GM21717 (cell line): ENCODE data around the gene SLIT2.

Experiments
- ATAC-seq: cut with Tn5 transposase; IDR thresholded peaks from one replicate; pipeline ENCODE4 v1.9.1; 2021; ENCODE audit warnings: mild to moderate bottlenecking, moderate library complexity; ENCODE audit not compliant: unreplicated experiment

Gene SLIT2, protein sequence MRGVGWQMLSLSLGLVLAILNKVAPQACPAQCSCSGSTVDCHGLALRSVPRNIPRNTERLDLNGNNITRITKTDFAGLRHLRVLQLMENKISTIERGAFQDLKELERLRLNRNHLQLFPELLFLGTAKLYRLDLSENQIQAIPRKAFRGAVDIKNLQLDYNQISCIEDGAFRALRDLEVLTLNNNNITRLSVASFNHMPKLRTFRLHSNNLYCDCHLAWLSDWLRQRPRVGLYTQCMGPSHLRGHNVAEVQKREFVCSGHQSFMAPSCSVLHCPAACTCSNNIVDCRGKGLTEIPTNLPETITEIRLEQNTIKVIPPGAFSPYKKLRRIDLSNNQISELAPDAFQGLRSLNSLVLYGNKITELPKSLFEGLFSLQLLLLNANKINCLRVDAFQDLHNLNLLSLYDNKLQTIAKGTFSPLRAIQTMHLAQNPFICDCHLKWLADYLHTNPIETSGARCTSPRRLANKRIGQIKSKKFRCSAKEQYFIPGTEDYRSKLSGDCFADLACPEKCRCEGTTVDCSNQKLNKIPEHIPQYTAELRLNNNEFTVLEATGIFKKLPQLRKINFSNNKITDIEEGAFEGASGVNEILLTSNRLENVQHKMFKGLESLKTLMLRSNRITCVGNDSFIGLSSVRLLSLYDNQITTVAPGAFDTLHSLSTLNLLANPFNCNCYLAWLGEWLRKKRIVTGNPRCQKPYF (N-terminal part only)

DNA sequence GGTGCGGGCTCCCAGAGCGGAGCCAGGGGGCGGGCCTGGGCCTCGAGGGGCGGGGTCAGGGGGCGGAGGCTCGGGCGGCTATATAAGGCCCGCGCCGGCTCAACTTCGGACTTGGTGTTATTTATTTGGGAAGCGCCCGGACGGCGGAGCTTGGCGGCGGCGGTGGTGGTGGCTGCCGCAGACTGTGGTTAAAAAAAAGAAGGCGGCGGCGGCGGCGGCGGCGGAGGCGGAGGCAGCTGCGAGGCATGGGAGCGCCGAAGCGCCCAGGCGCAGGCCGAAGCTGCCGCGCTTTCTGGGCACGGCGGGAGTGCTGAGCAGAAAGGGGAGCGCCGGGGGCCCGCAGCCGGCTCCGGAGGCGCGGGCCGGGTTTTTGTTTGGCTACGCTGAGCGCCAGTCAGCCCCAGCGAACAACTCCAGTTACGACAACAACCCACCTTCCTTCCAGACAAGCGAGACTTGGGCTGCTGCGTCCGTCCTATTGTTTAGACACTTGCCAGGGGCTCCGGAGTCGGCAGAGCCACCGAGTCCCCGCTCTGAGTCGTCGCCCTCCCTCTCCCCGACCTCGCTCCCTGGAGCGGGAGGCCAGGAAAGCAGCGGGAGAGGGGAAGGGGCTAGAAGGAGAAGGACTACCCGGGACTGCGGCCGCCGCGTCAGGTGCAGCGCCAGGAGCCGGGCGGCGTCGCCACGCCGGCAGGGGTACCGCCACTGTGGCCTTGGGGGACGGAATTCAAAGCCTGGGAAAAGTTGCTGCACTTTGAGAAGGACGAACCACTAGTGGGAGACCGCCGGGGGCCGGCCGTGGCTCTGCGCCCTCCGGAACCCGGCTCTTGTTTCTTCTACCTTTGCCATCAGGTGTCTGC, at the start of gene SLIT2:
TSS of gene SLIT2 (plus strand) at position 110 of the 860 bp plus-strand sequence. CDS start 1,911 bp downstream, outside the sequence.
- peak; percentile 79 for ATAC-seq

- no peak for ATAC-seq
Measured at GRCh38 chr4:20203508-20203907, 48.2 kb upstream of the SLIT2 start.

DNA sequence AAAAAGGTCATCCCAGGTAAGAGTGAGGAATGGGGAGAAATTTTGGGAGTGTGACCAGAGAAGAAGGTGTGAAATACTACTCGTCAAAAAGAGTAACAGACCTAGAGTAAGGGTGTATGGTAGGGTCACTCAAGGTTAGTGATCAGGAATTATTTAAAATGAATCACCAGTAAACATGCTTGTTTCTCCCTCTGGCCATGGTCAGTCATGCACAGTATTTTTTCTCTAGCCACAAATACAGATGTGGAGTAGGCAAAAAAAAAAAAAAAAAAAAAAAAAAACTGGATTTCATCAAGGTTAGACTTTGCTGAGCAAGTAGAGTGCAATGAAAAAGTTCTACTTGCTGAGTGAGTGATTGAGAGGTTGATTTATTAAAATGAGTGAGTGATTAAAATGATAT, 34.2 kb upstream of the SLIT2 start:
- no peak for ATAC-seq

GRCh38 chr4:20217951-20218350, 33.8 kb upstream of the SLIT2 start:
- ATAC-seq = no peak

GRCh38 chr4:20219521-20219920, 32.2 kb upstream of the SLIT2 start:
- ATAC-seq = no peak

DNA sequence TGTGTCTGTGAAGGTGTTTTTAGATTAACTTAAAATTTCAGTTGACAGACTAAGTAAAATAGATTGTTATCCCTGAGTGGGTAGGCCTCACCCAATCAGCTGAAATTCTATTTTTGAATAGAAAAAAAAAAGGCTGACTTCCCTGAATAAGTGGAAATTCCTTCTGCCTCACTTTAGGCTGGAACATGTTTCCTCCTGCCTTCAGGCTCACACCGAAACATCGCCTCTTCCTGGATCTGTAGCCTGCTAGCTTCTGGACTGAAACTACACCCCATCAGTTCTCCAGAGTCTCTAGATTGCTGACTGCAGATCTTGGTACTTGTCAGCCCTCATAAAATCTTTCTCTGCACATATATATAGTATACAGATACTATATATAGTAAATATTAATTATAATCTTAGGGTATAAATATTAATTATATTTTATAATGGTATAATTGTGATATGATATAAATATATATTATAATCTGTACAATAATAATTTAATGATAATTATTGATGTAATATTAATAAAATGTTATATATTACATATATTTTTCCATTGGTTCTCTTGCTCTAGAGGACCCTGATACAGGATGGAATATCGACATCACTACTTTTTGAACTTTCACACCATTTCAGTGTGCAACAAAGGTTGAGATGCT, 13.7 kb upstream of the SLIT2 start:
- no peak for ATAC-seq

- ATAC-seq = no peak
Measured at GRCh38 chr4:20248155-20248558, 3.5 kb upstream of the SLIT2 start.

- no peak for ATAC-seq
Measured at GRCh38 chr4:20249333-20249732, 2.4 kb upstream of the SLIT2 start.

GRCh38 chr4:20251031-20251795, 492 bp upstream of the SLIT2 start:
- no peak for ATAC-seq

DNA sequence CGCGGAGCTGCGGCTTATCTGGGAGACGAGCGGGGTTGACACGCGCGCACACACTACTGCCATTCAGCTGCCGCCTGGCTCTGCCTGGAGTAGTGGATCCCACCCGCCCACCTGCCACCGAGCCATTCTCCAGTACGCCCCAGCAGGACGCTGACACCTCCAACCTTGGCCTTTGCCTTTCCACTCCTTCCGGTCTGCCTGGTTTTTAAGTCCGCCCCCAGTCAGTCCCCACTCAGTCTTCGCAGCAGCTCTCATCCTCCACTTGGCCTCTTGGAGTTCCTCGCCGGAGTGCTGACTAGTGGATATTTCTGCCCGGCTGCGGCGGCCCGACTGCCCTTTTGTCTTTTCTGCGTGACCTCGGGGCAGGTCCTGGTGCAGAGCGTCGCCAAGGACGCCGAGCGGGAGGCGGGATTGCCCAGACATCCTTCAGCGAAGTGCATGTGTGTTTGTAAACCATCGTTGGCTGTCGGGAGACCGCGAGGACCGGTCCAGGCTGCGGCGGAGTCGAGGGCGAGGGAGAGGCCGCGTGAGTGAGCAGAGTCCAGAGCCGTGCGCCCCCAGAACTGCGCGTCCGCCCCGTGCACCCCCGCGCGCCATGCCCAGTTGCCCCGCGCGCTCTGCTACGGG, 1.1 kb downstream of the SLIT2 start:
- no peak for ATAC-seq

DNA sequence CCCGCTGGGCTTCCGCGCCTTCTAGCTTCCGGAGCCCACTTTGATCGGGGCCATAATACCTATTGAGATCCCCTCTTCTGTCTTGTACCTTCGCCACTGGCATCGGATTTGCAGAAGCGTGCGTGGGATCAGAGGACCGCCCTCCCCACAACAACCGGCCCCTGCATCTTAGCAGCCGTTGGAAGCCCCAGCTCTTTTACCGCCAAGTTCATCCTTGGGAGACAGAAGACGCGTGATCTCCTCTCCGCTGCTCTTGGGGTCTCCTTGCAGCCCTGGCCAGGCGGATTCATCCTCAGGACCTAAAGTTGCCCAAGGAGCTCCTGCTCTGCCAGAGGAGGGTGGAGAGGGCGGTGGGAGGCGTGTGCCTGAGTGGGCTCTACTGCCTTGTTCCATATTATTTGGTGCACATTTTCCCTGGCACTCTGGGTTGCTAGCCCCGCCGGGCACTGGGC, 1.6 kb downstream of the SLIT2 start:
- no peak for ATAC-seq

DNA sequence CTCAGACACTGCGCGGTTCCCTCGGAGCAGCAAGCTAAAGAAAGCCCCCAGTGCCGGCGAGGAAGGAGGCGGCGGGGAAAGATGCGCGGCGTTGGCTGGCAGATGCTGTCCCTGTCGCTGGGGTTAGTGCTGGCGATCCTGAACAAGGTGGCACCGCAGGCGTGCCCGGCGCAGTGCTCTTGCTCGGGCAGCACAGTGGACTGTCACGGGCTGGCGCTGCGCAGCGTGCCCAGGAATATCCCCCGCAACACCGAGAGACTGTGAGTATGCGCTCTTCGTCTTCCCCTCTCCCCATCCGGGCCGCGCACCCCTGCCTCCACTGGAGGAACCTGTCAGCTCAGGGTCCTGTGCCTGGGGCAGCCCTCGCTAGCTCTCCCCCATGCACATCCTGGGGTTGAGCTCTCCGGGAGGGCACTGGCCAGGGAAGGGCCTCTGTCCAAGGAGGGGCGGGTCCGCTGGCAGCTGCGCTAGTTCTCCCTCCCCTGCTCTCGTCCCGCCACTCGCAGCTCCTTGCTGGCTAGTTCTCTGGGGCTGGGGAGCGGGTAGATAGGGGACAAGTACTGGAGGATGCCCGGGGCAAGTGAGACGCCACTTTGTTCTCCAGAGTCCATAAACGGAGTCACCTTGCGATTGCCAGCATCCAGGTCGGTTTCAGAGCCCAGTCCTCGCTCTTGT, 2.2 kb downstream of the SLIT2 start:
- ATAC-seq = no peak

- no peak for ATAC-seq
Measured at GRCh38 chr4:20254511-20255250, 3.0 kb downstream of the SLIT2 start.

GRCh38 chr4:20255251-20255586, 3.5 kb downstream of the SLIT2 start:
- ATAC-seq = no peak

GRCh38 chr4:20255823-20256222, 4.1 kb downstream of the SLIT2 start:
- ATAC-seq = no peak

DNA sequence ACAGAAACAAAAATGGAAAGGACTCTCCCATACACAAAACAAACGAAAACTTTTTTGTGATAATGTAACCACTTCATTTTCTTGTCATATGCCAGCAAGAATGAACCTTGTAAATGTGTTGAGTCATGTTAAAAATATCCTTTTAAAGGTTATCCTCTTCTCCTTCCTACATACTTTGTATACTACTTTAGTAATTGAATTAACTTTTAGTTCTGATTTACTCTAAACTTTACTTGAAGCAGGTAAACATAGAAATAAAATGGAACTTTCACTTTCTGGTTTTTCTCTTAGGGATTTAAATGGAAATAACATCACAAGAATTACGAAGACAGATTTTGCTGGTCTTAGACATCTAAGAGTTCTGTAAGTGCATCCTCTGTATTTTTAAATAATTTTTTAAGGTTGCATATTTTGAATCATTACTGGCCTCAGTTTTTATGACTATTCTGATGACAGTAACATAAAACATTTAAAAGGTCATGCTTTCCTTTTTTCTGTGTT, 4.7 kb downstream of the SLIT2 start:
- ATAC-seq = no peak

DNA sequence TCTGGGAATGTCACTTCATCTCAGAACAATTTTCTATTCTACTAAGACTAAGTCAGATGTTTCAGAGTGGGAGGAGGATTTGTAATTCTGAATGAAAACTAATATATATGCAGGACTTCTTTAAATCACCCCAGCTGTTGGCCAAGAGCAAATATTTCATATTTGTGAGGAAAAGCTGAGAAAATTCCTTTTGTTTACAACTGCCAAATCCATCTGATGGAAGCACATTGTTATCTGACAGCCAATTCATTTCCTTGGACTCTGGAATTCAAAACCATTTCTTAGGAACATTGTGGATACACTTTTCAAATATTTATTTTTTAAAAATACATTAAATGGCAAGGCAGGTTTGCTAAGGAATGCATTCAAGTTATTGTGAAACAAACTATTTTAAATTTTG, 8.0 kb downstream of the SLIT2 start:
- ATAC-seq = no peak

- ATAC-seq = no peak
Measured at GRCh38 chr4:20260821-20261220, 9.1 kb downstream of the SLIT2 start.
